ENCODE data around the gene AP4M1. TPM values are rescaled to one million over a fixed set of nuclear protein-coding genes. Genes with fewer than 3 reads are reported as not detected.

AP4M1 gene
- total and polyA plus RNA-seq, 10 of the 15 experiments (the other 5 are each of a cell fraction or from before 2014, with no cell fraction given) = 0.77 to 16.1 (median 13.0) TPM

- TF ChIP-seq SREBF2 (IDR thresholded peaks at IDR 0.05; ENCODE audit: low read length) = no peak
- TF ChIP-seq TCF3 (IDR thresholded peaks at IDR 0.05; ENCODE audit: borderline replicate concordance, insufficient read depth, low read depth, low read length) = no peak
- peak; percentile 78; the same call in 1 of the 2 replicates for TF ChIP-seq POLR2AphosphoS5 (IDR thresholded peaks at IDR 0.05; ENCODE audit: low read length)
- peak; percentile 73; the same call in 1 of the 2 replicates for TF ChIP-seq HDGF (IDR thresholded peaks at IDR 0.05)
- no peak; the same call in 1 of the 2 replicates for TF ChIP-seq NFYA (IDR thresholded peaks at IDR 0.05; ENCODE audit: borderline replicate concordance, low read depth, low read length)
- 0 out of 2 replicates have a peak, but pooled peaks have one; percentile 62 for TF ChIP-seq ZBED1 (IDR thresholded peaks at IDR 0.05; ENCODE audit: borderline replicate concordance)
- no peak for TF ChIP-seq SPI1 (IDR thresholded peaks at IDR 0.05; ENCODE audit: borderline replicate concordance, insufficient read depth, low read depth, low read length)
- no peak for TF ChIP-seq RCOR1 (conservative IDR thresholded peaks at IDR 0.05; ENCODE audit: low read depth, low read length)
- TF ChIP-seq CHD4 (IDR thresholded peaks at IDR 0.05) = no peak
- peak; percentile 99 for TF ChIP-seq E2F8 (IDR thresholded peaks at IDR 0.05; ENCODE audit: low read depth, partially characterized antibody)
- TF ChIP-seq ASH2L (IDR thresholded peaks at IDR 0.05; ENCODE audit: borderline replicate concordance, low read depth) = no peak
- TF ChIP-seq ZZZ3 (IDR thresholded peaks at IDR 0.05; ENCODE audit: control insufficient read depth, insufficient read length, low read depth) = no peak
- TF ChIP-seq REST (IDR thresholded peaks at IDR 0.05; ENCODE audit: low read depth, low read length) = no peak
- no peak for TF ChIP-seq CTCF (IDR thresholded peaks at IDR 0.05 in 2 of 3, conservative IDR thresholded peaks at IDR 0.05 in 1 of 3; ENCODE audit: control insufficient read depth in 2 of 3, extremely low read depth in 1 of 3, insufficient read depth in 1 of 3, low read depth in 3 of 3, low read length in 3 of 3)
- no peak for TF ChIP-seq ZNF274 (IDR thresholded peaks at IDR 0.05; ENCODE audit: insufficient read depth, insufficient read length)
- TF ChIP-seq GATAD2B (conservative IDR thresholded peaks at IDR 0.05; ENCODE audit: low read depth) = 0 out of 2 replicates have a peak, but pooled peaks have one; percentile 2
- no peak for TF ChIP-seq FOXK2 (IDR thresholded peaks at IDR 0.05)
- TF ChIP-seq SUPT20H (IDR thresholded peaks at IDR 0.05; ENCODE audit: borderline replicate concordance, control insufficient read depth, low read depth, low read length) = no peak
- no peak for TF ChIP-seq STAT1 (conservative IDR thresholded peaks at IDR 0.05)
- TF ChIP-seq RB1 (IDR thresholded peaks at IDR 0.05; ENCODE audit: borderline replicate concordance) = peak; percentile 99
- TF ChIP-seq CREM (IDR thresholded peaks at IDR 0.05; ENCODE audit: low read depth) = peak; percentile 64
- TF ChIP-seq BRCA1 (IDR thresholded peaks at IDR 0.05; ENCODE audit: low read depth, low read length) = no peak
These were observed at the start of gene AP4M1, which contains the start of gene MCM7 (continued) for GRCh38 chr7:100101016-100101862.
